ENCODE measurements around the gene TNNC2.
"Not testable (repeated sequence)": the region's sequence is repeated elsewhere in the genome, so short reads cannot be mapped to it uniquely, and the experiment has no call there.

TNNC2 gene

GRCh38 chr20:45819466-45819865 lies 7.6 kb downstream of the TNNC2 start:
- no peak for DNase-seq (ENCODE audit: low read depth)

- no peak for DNase-seq (ENCODE audit: low read depth)
Measured at GRCh38 chr20:45818239-45818638, 8.9 kb downstream of the TNNC2 start.

GRCh38 chr20:45817376-45818194 lies 9.5 kb downstream of the TNNC2 start:
- no peak for DNase-seq (ENCODE audit: low read depth)

GRCh38 chr20:45816951-45817350 lies 10.2 kb downstream of the TNNC2 start:
- no peak for DNase-seq (ENCODE audit: low read depth)

GRCh38 chr20:45814314-45814713 lies 12.8 kb downstream of the TNNC2 start:
- no peak for DNase-seq (ENCODE audit: low read depth)

- DNase-seq (ENCODE audit: low read depth): no peak
Measured at GRCh38 chr20:45813489-45813888, 13.6 kb downstream of the TNNC2 start.

- no peak for DNase-seq (ENCODE audit: low read depth)
Measured at GRCh38 chr20:45813006-45813340, 14.1 kb downstream of the TNNC2 start.

GRCh38 chr20:45812157-45813005 lies 14.7 kb downstream of the TNNC2 start, which contains the start of gene UBE2C:
TSS of gene UBE2C (plus strand) at chr20:45812644. CDS start at chr20:45812696, 52 bp downstream.
- DNase-seq (ENCODE audit: low read depth): peak; percentile 87

GRCh38 chr20:45810191-45810970 lies 16.7 kb downstream of the TNNC2 start:
- no peak for DNase-seq (ENCODE audit: low read depth)

GRCh38 chr20:45801851-45802250 lies 25.3 kb downstream of the TNNC2 start:
- DNase-seq (ENCODE audit: low read depth): no peak

GRCh38 chr20:45798935-45799642 lies 28.0 kb downstream of the TNNC2 start:
- DNase-seq (ENCODE audit: low read depth): no peak

GRCh38 chr20:45797955-45798354 lies 29.2 kb downstream of the TNNC2 start:
- not testable (repeated sequence) for DNase-seq (ENCODE audit: low read depth)

- not testable (repeated sequence) for DNase-seq (ENCODE audit: low read depth)
Measured at GRCh38 chr20:45797510-45797909, 29.6 kb downstream of the TNNC2 start.

- DNase-seq (ENCODE audit: low read depth): no peak
Measured at GRCh38 chr20:45796337-45797065, 30.6 kb downstream of the TNNC2 start.

GRCh38 chr20:45792317-45793118 lies 34.6 kb downstream of the TNNC2 start:
- DNase-seq (ENCODE audit: low read depth): no peak

- DNase-seq (ENCODE audit: low read depth): no peak
Measured at GRCh38 chr20:45788351-45788750, 38.8 kb downstream of the TNNC2 start.

GRCh38 chr20:45783656-45784294 lies 43.3 kb downstream of the TNNC2 start:
- no peak for DNase-seq (ENCODE audit: low read depth)

GRCh38 chr20:45782890-45783289 lies 44.2 kb downstream of the TNNC2 start:
- no peak for DNase-seq (ENCODE audit: low read depth)

- no peak for DNase-seq (ENCODE audit: low read depth)
Measured at GRCh38 chr20:45781391-45781931, 45.7 kb downstream of the TNNC2 start.
